ENCODE data around the gene MET. TPM values are rescaled to one million over a fixed set of nuclear protein-coding genes. Genes with fewer than 3 reads are reported as not detected.

MET gene
- total and polyA plus RNA-seq, 10 of the 15 experiments (the other 5 are each of a cell fraction or from before 2014, with no cell fraction given) = 0.01 to 0.21 TPM; not detected in 8

DNA sequence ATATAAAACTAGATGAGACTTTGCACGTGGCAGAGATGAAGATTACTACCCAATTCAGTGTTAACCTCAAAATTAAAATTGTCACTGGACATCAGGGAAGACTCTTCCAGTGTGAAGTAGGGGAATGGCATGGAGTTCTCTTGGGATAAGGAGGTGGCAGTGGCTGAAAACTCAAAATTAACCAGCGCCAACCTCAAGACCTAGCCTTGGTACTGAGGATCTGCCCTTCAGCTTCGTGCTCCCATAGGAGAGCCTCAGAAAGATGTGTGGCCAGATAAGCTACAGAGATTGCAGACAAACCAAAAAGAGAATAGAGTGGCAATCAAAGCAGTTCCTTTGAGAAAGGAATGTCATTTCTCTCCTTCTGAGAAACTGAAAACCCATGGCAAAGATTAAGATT lies 143.0 kb downstream of the MET start:
- H3K27ac ChIP-seq (ENCODE audit: control insufficient read depth, insufficient read depth) = no peak overlapping the region
- no peaks in the 10 kb centered on the region for H3K36me3 ChIP-seq (ENCODE audit: control insufficient read depth in 2 of 2, insufficient read depth in 2 of 2, low read length in 1 of 2)
- ChIA-PET RAD21 (ENCODE audit: unreplicated experiment) (no interaction called here), POLR2A (no interaction called here), SMC1A (ENCODE audit: uncharacterized antibody, unreplicated experiment) (interaction anchor here (0.6 kb wide), 1 partner anchor 244 kb away, joined by 3 read pairs; no protein-coding TSS in a partner anchor), CTCF (interaction anchor here (1.4 to 3.0 kb wide), 2 partner anchors 223 to 556 kb away, joined by 7 to 20 read pairs; no protein-coding TSS in a partner anchor)
- ATAC-seq = no peak
- TF ChIP-seq ZBTB40 (IDR thresholded peaks at IDR 0.05; ENCODE audit: borderline replicate concordance) = no peak
- no peak for TF ChIP-seq E2F8 (IDR thresholded peaks at IDR 0.05; ENCODE audit: low read depth, partially characterized antibody)
- TF ChIP-seq NRF1 (conservative IDR thresholded peaks at IDR 0.05; ENCODE audit: low read depth, low read length) = no peak
- TF ChIP-seq RB1 (IDR thresholded peaks at IDR 0.05; ENCODE audit: borderline replicate concordance) = no peak
- no peak for TF ChIP-seq KAT2A (conservative IDR thresholded peaks at IDR 0.05; ENCODE audit: control insufficient read depth, low read depth, low read length)
- TF ChIP-seq CREM (IDR thresholded peaks at IDR 0.05; ENCODE audit: low read depth) = no peak
- TF ChIP-seq CHD2 (IDR thresholded peaks at IDR 0.05; ENCODE audit: borderline replicate concordance, low read depth, low read length) = no peak
- TF ChIP-seq NR2C1 (IDR thresholded peaks at IDR 0.05) = no peak
- TF ChIP-seq CTCF (IDR thresholded peaks at IDR 0.05 in 2 of 3, conservative IDR thresholded peaks at IDR 0.05 in 1 of 3; ENCODE audit: control insufficient read depth in 2 of 3, extremely low read depth in 1 of 3, insufficient read depth in 1 of 3, low read depth in 3 of 3, low read length in 3 of 3) = no peak
- no peak for TF ChIP-seq EGR1 (IDR thresholded peaks at IDR 0.05; ENCODE audit: borderline replicate concordance in 1 of 2, low read depth in 2 of 2, low read length in 2 of 2)
- TF ChIP-seq EZH2 (IDR thresholded peaks at IDR 0.05; ENCODE audit: borderline replicate concordance, control insufficient read depth, low read depth, low read length) = no peak
- TF ChIP-seq GATAD2B (conservative IDR thresholded peaks at IDR 0.05; ENCODE audit: low read depth) = no peak
- no peak overlapping the region for H3K4me3 ChIP-seq
- H3K4me1 ChIP-seq (ENCODE audit: control insufficient read depth, insufficient read depth, low read length) = no peaks in the 10 kb centered on the region
- H3K4me2 ChIP-seq (ENCODE audit: control insufficient read depth, insufficient read depth) = no peak overlapping the region
- DNase-seq (ENCODE audit: low read depth, low spot score) = no peak
- 24% methylated on average over 3 of the region's 3 CpGs for WGBS (ENCODE audit: insufficient coverage, insufficient replicate concordance, low lambda C conversion rate, missing lambda C conversion rate)
- no TSS peak for BruUV-seq (replicated peaks)
- H3K27me3 ChIP-seq (replicated peaks in 1 of 2; ENCODE audit: control insufficient read depth in 2 of 2, insufficient read depth in 2 of 2, low read length in 1 of 2) = no peaks in the 10 kb centered on the region; a peak in 2 of 4 replicates
- no peaks in the 10 kb centered on the region for H3K79me2 ChIP-seq (ENCODE audit: control insufficient read depth, insufficient read depth, low read length)
- no peak overlapping the region for H3K9ac ChIP-seq (ENCODE audit: control insufficient read depth, insufficient read depth, low read length)
- intact Hi-C loops (cut with micrococcal nuclease; ENCODE audit: unreplicated experiment) = no loop called here
- no peak overlapping the region for H2AFZ ChIP-seq (ENCODE audit: control insufficient read depth, low read depth, low read length)
- no peaks in the 10 kb centered on the region for H3K9me3 ChIP-seq (replicated peaks; ENCODE audit: control insufficient read depth, insufficient read depth, low read length)
- no peaks in the 10 kb centered on the region for H4K20me1 ChIP-seq (ENCODE audit: control insufficient read depth, insufficient read depth)
- FAIRE-seq = no peak
- in situ Hi-C loops (cut with MboI) = loop anchor here (10.0 kb wide), 1 partner anchor 640 kb away; no protein-coding TSS in a partner anchor
